Measurements from ENCODE around the gene STOM. TPM values are rescaled to one million over a fixed set of nuclear protein-coding genes. Genes with fewer than 3 reads are reported as not detected.
"Not testable (repeated sequence)": the region's sequence is repeated elsewhere in the genome, so short reads cannot be mapped to it uniquely, and the experiment has no call there.

Gene STOM
- total and polyA plus RNA-seq, 2 of the 8 experiments (the other 6 are each of a cell fraction or from before 2014, with no cell fraction given), result 25.2 to 60.4 TPM

DNA sequence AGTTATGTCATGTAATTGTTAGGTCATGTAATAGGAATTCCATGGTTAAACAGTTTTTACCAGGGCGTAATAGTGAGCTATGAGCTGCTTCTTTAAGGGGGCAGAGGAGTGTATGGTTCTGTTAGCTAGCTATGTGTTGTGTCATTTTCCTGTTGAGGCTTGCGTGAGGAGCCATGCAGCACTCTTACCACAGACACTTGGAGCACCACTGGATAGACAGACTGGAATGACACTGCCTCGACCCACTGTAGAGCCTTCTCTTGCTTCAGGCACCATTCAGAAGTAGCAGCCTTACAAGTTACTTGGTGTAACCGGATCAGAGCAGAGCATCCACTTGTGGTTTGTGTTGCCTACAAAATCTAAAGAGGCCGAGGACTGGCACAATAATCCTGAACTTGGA lies 28.3 kb upstream of the STOM start (continued):
- no peak for TF ChIP-seq NANOG (IDR thresholded peaks at IDR 0.05; ENCODE audit: insufficient read depth, low read depth, low read length, poor library complexity, severe bottlenecking)
- no peak for TF ChIP-seq CEBPB (IDR thresholded peaks at IDR 0.05; ENCODE audit: low read depth, low read length)
- TF ChIP-seq CBX8 (IDR thresholded peaks at IDR 0.05; ENCODE audit: borderline replicate concordance, low read depth, low read length), result no peak
- TF ChIP-seq TEAD4 (IDR thresholded peaks at IDR 0.05; ENCODE audit: low read depth, low read length), result no peak
- no peak for TF ChIP-seq BACH1 (IDR thresholded peaks at IDR 0.05; ENCODE audit: low read length)
- no peak for TF ChIP-seq BCL11A (IDR thresholded peaks at IDR 0.05; ENCODE audit: low read depth in 2 of 2, low read length in 2 of 2)
- TF ChIP-seq SIN3A (conservative IDR thresholded peaks at IDR 0.05 in 1 of 2, IDR thresholded peaks at IDR 0.05 in 1 of 2; ENCODE audit: low read depth in 1 of 2, low read length in 2 of 2), result no peak

DNA sequence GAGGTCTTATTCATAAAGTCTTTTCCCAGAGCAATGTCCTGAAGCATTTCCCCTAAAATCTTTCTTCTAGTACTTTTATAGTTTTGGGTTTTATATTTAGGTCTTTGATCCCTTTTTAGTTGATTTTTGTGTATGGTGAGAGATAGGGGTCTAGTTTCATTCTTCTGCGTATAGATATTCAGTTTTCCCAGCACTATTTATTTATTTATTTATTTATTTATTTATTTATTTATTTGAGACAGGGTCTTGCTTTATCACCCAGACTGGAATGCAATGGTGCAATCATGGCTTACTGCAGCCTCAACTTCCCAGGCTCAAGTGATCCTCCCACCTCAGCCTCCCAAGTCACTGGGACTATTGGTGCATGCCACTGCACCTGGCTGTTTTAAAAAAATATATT lies 27.2 kb upstream of the STOM start:
- CTCF ChIA-PET (ENCODE audit: partially characterized antibody), result interaction anchor here (0.7 to 7.9 kb wide), 6 partner anchors 41 to 185 kb away, joined by 3 to 197 read pairs (median 4); no protein-coding TSS in a partner anchor
- H3K27ac ChIP-seq (ENCODE audit: low read depth, low read length); DNase-seq (ENCODE audit: low read depth in 1 of 2, low spot score in 2 of 2); H4K20me1 ChIP-seq (replicated peaks in 1 of 2; ENCODE audit: control insufficient read depth in 1 of 2, insufficient read depth in 2 of 2, low read length in 2 of 2); H4K5ac ChIP-seq (ENCODE audit: insufficient read length, low read depth, low read length); H3K4ac ChIP-seq (replicated peaks; ENCODE audit: insufficient read length, low read depth, low read length); H3K18ac ChIP-seq (ENCODE audit: extremely low read depth, low read length); H3K79me1 ChIP-seq (ENCODE audit: low read depth, low read length); POLR2A ChIA-PET (ENCODE audit: partially characterized antibody); H2BK15ac ChIP-seq (ENCODE audit: low read length); H2BK20ac ChIP-seq (ENCODE audit: low read length); H3K9me3 ChIP-seq (ENCODE audit: insufficient read depth in 2 of 2, low read depth in 1 of 2, low read length in 1 of 2); H2BK120ac ChIP-seq (replicated peaks; ENCODE audit: low read depth, low read length); H3K4me3 ChIP-seq (ENCODE audit: extremely low read depth in 1 of 4, insufficient read depth in 2 of 4, low read depth in 3 of 4, low read length in 4 of 4); H2AFZ ChIP-seq (ENCODE audit: low read length); H4K8ac ChIP-seq (ENCODE audit: extremely low read depth, insufficient read depth, low read length); H3K9ac ChIP-seq (replicated peaks in 1 of 4; ENCODE audit: extremely low read depth in 1 of 4, low read depth in 3 of 4, low read length in 3 of 4); H3K27me3 ChIP-seq (replicated peaks in 1 of 4; ENCODE audit: control insufficient read depth in 3 of 4, extremely low read depth in 1 of 4, insufficient read depth in 3 of 4, low read length in 3 of 4); H3K79me2 ChIP-seq (ENCODE audit: control insufficient read depth in 1 of 2, insufficient read depth in 2 of 2, low read length in 2 of 2); H3K23me2 ChIP-seq (ENCODE audit: low read depth, low read length); H3K14ac ChIP-seq (ENCODE audit: insufficient read length); H3K36me3 ChIP-seq (ENCODE audit: control insufficient read depth in 2 of 4, insufficient read depth in 4 of 4, low read length in 3 of 4); H4K91ac ChIP-seq (replicated peaks; ENCODE audit: insufficient read length, low read length); H3K56ac ChIP-seq (replicated peaks; ENCODE audit: insufficient read length, low read depth, low read length); H2AK5ac ChIP-seq (ENCODE audit: low read depth, low read length); H3K4me2 ChIP-seq (ENCODE audit: insufficient read depth in 1 of 2, low read depth in 2 of 2, low read length in 2 of 2); H3K23ac ChIP-seq (ENCODE audit: insufficient read length); H2BK12ac ChIP-seq (ENCODE audit: low read depth, low read length); H3K4me1 ChIP-seq (replicated peaks in 1 of 4; ENCODE audit: control insufficient read depth in 3 of 4, insufficient read depth in 4 of 4, low read length in 3 of 4); FAIRE-seq; H2BK5ac ChIP-seq (ENCODE audit: low read depth, low read length): not testable (repeated sequence)
- 96% methylated on average over 1 of the region's 1 CpG; no CpG with 5 or more reads in 1 of the 2 experiments for WGBS, 2 experiments (ENCODE audit: extremely low coverage in 1 of 2, insufficient coverage in 1 of 2, insufficient read length in 1 of 2, insufficient replicate concordance in 2 of 2, low coverage in 1 of 2, low lambda C conversion rate in 2 of 2, missing lambda C conversion rate in 1 of 2)
